A549 (cell line): ENCODE results near the gene BRICD5. TPM values are rescaled to one million over a fixed set of nuclear protein-coding genes. Genes with fewer than 3 reads are reported as not detected.

Source experiments
- ATAC-seq, 2 experiments: fragments of 200-7000 bp in 1 of 2; fragments of >200 bp in 1 of 2; cut with Nextera tagmentation in 1 of 2; cut with Tn5 transposase in 1 of 2; 3 replicates each; pipeline versions ENCODE4 v1.8.0 to v1.9.1; 2018 to 2020; ENCODE audit warnings: mild to moderate bottlenecking in 1 of 2, moderate library complexity in 1 of 2
- CTCF ChIA-PET: fragments of 300-600 bp; sonication (Branson Sonifier 250); formaldehyde crosslinking; extraction: SDS; loops from one replicate; lab custom pipeline; 2021; ENCODE audit warnings: antibody characterized with exemption, inconsistent platforms; lab: Yijun Ruan, JAX
- POLR2A ChIA-PET: fragments of 350-600 bp; formaldehyde crosslinking; extraction: SDS; loops from one replicate; lab custom pipeline; 2021; ENCODE audit warnings: antibody characterized with exemption, inconsistent platforms; lab: Yijun Ruan, JAX
- DNase-seq, 2 experiments: peaks; one replicate each; pipeline versions ENCODE4 v3.0.0 to v3.0.0-alpha.2; 2011 to 2016; ENCODE audit warnings: low read depth in 1 of 2, low spot score in 1 of 2
- FAIRE-seq: peaks from 2 replicates; lab custom pipeline; 2011; peaks lifted over from hg19 to GRCh38; lab: Jason Lieb, UNC
- H3K27ac ChIP-seq, 2 experiments: fragments of >200 bp; sonication (Bioruptor Twin); formaldehyde crosslinking; 3 replicates each; pipeline ENCODE4 v1.5.1; 2016 to 2017
- H3K4me1 ChIP-seq: fragments of >200 bp; sonication (Bioruptor Twin); formaldehyde crosslinking; 3 replicates; pipeline ENCODE4 v1.6.1; 2016
- H3K4me2 ChIP-seq: fragments of >200 bp; sonication (Bioruptor Twin); formaldehyde crosslinking; 3 replicates; pipeline ENCODE4 v1.6.1; 2016
- H3K4me3 ChIP-seq: fragments of >200 bp; sonication (Bioruptor Twin); formaldehyde crosslinking; 3 replicates; pipeline ENCODE4 v1.5.1; 2016
- H3K9me3 ChIP-seq: fragments of >200 bp; sonication (Bioruptor Twin); formaldehyde crosslinking; 3 replicates; pipeline ENCODE4 v1.6.1; 2016
- CEBPB ChIP-seq, 2 experiments: fragments of >200 bp in 1 of 2; sonication (Bioruptor Twin) in 1 of 2; formaldehyde crosslinking in 1 of 2; IDR thresholded peaks; 2 replicates each; pipeline ENCODE4 v1.6.1; 2012 to 2016
- ESRRA ChIP-seq: fragments of 150-350 bp; IDR thresholded peaks from 2 replicates; pipeline ENCODE4 v1.6.1; 2014; ENCODE audit warnings: mild to moderate bottlenecking, low read length, borderline replicate concordance
- FOSB ChIP-seq: fragments of 250-450 bp; sonication (Bioruptor Pico); IDR thresholded peaks from 2 replicates; pipeline ENCODE4 v1.5.0; 2020; ENCODE audit warnings: mild to moderate bottlenecking, moderate library complexity
- HEYL ChIP-seq: fragments of 250-450 bp; sonication (Bioruptor Pico); IDR thresholded peaks from 2 replicates; pipeline ENCODE4 v1.8.0; 2021; ENCODE audit warnings: mild to moderate bottlenecking, moderate library complexity
- HOXB13 ChIP-seq: fragments of 250-450 bp; sonication (Bioruptor Pico); IDR thresholded peaks from 2 replicates; pipeline ENCODE4 v1.5.0; 2020; ENCODE audit warnings: low read depth, mild to moderate bottlenecking, moderate library complexity
- JUN ChIP-seq, 2 experiments: fragments of >200 bp; sonication (Bioruptor Twin); formaldehyde crosslinking; IDR thresholded peaks; 2 replicates in 1 of 2; 3 replicates in 1 of 2; pipeline ENCODE4 v1.6.1; 2016 to 2017
- JUNB ChIP-seq: fragments of >200 bp; sonication (Bioruptor Twin); formaldehyde crosslinking; IDR thresholded peaks from 2 replicates; pipeline ENCODE4 v1.6.1; 2016
- KDM1A ChIP-seq: fragments of 200-600 bp; sonication (generic); IDR thresholded peaks from 2 replicates; pipeline ENCODE4 v1.6.1; 2016; ENCODE audit warnings: low read depth, mild to moderate bottlenecking
- MAFK ChIP-seq: fragments of 450-650 bp; IDR thresholded peaks from 2 replicates; pipeline ENCODE4 v1.6.1; 2014; ENCODE audit not compliant: partially characterized antibody
- NR3C1 ChIP-seq: fragments of >200 bp; sonication (Bioruptor Twin); formaldehyde crosslinking; IDR thresholded peaks from 3 replicates; pipeline ENCODE4 v1.6.1; 2017
- POLR2AphosphoS2 ChIP-seq: conservative IDR thresholded peaks from 2 replicates; pipeline ENCODE4 v1.6.1; 2012; ENCODE audit warnings: low read length, improper control_type of control experiment, inconsistent platforms
- RCOR1 ChIP-seq: fragments of 150-350 bp; IDR thresholded peaks from 2 replicates; pipeline ENCODE4 v1.6.1; 2014; ENCODE audit warnings: antibody characterized with exemption, low read length, low read depth
- RNF2 ChIP-seq: fragments of 200-600 bp; sonication (generic); IDR thresholded peaks from 2 replicates; pipeline ENCODE4 v1.6.1; 2016; ENCODE audit warnings: low read depth, mild to moderate bottlenecking, antibody characterized with exemption, moderate library complexity, borderline replicate concordance
- SMC3 ChIP-seq: fragments of >200 bp; sonication (Bioruptor Twin); formaldehyde crosslinking; IDR thresholded peaks from 3 replicates; pipeline ENCODE4 v1.6.1; 2018; ENCODE audit warnings: inconsistent platforms
- SREBF2 ChIP-seq: fragments of 450-650 bp; IDR thresholded peaks from 2 replicates; pipeline ENCODE4 v1.6.1; 2014; ENCODE audit warnings: mild to moderate bottlenecking, moderate library complexity
- TFCP2L1 ChIP-seq: fragments of 250-450 bp; sonication (Bioruptor Pico); IDR thresholded peaks from 2 replicates; pipeline ENCODE4 v1.5.0; 2021; ENCODE audit warnings: mild to moderate bottlenecking
- TP53 ChIP-seq: fragments of 250-450 bp; sonication (Bioruptor Pico); IDR thresholded peaks from 2 replicates; pipeline ENCODE4 v1.5.0; 2021; ENCODE audit warnings: mild to moderate bottlenecking, moderate library complexity
- ZFP36 ChIP-seq: fragments of 450-650 bp; IDR thresholded peaks from 2 replicates; pipeline ENCODE4 v1.6.1; 2014; ENCODE audit warnings: borderline replicate concordance; ENCODE audit not compliant: partially characterized antibody
- WGBS: methylation state at CpG from one replicate; pipeline ENCODE4 v1.1.6; 2017; ENCODE audit errors: missing lambda C conversion rate; 5-methylcytosine and 5-hydroxymethylcytosine counted together
- polyA plus RNA-seq, 4 experiments: library from polyadenylated mRNA; depleted of rRNA in 3 of 4; stranded (reverse); fragments of >200 nt; fragmentation: RNase III in 1 of 4; extraction: RNeasy Plus Mini Kit Qiagen cat#74134 plus additional on column Dnase treatment in 1 of 4; gene quantifications; 2 replicates in 3 of 4; 3 replicates in 1 of 4; pipeline ENCODE4 v1.2.3, GENCODE V29; 2011 to 2017
- TF ChIP-seq, protein P1 (sequence below): fragments of 250-450 bp; sonication (Bioruptor Pico); IDR thresholded peaks from 2 replicates; pipeline ENCODE4 v1.5.0; 2020; ENCODE audit warnings: low read depth, mild to moderate bottlenecking, moderate library complexity
- TF ChIP-seq, protein P2 (sequence below): fragments of >200 bp; sonication (Bioruptor Twin); formaldehyde crosslinking; IDR thresholded peaks from 3 replicates; pipeline ENCODE4 v1.5.1; 2016
- TF ChIP-seq, protein P3 (sequence below): fragments of >200 bp; sonication (Bioruptor Twin); formaldehyde crosslinking; IDR thresholded peaks from 3 replicates; pipeline ENCODE4 v1.6.1; 2016
- TF ChIP-seq, protein P4 (sequence below): IDR thresholded peaks from 2 replicates; pipeline ENCODE4 v1.6.1; 2012; ENCODE audit warnings: low read depth, borderline replicate concordance

BRICD5 gene
- polyA plus RNA-seq, 2 of the 4 experiments (the other 2 are of a cell fraction) = 2.0 to 9.1 TPM

DNA sequence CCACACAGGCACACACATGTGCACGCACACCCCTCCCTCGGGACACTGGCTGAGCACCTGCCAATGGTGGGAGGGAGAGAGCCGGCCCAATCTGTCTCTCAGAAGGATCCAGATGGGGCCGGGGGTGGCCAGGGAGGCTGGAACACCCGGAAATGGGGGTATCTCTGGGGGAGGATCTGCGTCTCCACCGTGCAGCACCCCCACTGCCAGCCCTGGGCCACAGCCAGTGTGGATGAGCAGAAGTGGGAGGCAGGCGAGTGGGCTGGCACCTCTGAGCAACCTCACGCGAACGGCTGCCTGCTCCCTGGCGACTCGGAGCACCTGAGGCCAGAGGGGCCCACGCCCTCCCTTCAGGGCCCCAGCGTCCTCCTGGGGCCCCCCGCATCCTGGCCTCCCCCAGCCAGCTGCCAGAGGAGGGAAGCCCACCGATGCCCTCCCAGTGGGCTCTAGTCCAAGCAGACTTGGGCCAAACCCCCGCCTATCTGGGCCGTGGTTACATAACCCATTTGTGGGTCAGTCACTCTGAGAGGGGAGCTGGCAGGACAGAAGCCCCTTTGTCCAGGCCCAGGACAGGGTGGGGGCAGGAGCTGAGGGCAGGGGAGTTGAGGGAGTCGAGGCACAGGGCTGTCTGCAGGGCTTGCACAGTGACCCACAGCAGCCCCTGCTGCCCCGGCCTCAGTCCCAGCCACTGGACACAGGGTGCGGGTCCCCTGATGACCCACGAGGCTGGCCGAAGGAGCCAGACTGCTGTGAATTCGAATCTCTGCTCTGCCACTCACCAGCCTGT, 19.8 kb downstream of the BRICD5 start:
- Histone ChIP-seq H3K4me3 (no peak overlapping the region), H3K4me1 (peaks cover 17% of the 10 kb centered on the region)
- CTCF ChIA-PET = interaction anchor here (1.1 kb wide), 1 partner anchor 310 kb away, joined by 3 read pairs; no protein-coding TSS in a partner anchor
- no peak for ATAC-seq
- TF ChIP-seq CEBPB (IDR thresholded peaks at IDR 0.05) (no peak), JUNB (no peak), ESRRA (no peak), SREBF2 (no peak), TFCP2L1 (no peak), RNF2 (no peak), KDM1A (no peak), HOXB13 (CRISPR knock-in tag) (no peak)
- TF ChIP-seq, protein P1, sequence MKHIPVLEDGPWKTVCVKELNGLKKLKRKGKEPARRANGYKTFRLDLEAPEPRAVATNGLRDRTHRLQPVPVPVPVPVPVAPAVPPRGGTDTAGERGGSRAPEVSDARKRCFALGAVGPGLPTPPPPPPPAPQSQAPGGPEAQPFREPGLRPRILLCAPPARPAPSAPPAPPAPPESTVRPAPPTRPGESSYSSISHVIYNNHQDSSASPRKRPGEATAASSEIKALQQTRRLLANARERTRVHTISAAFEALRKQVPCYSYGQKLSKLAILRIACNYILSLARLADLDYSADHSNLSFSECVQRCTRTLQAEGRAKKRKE (CRISPR knock-in tag) = no peak
- TF ChIP-seq, protein P2, sequence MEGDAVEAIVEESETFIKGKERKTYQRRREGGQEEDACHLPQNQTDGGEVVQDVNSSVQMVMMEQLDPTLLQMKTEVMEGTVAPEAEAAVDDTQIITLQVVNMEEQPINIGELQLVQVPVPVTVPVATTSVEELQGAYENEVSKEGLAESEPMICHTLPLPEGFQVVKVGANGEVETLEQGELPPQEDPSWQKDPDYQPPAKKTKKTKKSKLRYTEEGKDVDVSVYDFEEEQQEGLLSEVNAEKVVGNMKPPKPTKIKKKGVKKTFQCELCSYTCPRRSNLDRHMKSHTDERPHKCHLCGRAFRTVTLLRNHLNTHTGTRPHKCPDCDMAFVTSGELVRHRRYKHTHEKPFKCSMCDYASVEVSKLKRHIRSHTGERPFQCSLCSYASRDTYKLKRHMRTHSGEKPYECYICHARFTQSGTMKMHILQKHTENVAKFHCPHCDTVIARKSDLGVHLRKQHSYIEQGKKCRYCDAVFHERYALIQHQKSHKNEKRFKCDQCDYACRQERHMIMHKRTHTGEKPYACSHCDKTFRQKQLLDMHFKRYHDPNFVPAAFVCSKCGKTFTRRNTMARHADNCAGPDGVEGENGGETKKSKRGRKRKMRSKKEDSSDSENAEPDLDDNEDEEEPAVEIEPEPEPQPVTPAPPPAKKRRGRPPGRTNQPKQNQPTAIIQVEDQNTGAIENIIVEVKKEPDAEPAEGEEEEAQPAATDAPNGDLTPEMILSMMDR = no peak
- TF ChIP-seq, all 56 proteins: peak for 0
- POLR2A ChIA-PET = no interaction called here
- Histone ChIP-seq H3K9me3 (no peaks in the 10 kb centered on the region), H3K4me2 (no peak overlapping the region), H3K27ac (no peak overlapping the region)
- DNase-seq (no peak), FAIRE-seq (no peak)
- 72% methylated on average over 11 of the region's 25 CpGs for WGBS

DNA sequence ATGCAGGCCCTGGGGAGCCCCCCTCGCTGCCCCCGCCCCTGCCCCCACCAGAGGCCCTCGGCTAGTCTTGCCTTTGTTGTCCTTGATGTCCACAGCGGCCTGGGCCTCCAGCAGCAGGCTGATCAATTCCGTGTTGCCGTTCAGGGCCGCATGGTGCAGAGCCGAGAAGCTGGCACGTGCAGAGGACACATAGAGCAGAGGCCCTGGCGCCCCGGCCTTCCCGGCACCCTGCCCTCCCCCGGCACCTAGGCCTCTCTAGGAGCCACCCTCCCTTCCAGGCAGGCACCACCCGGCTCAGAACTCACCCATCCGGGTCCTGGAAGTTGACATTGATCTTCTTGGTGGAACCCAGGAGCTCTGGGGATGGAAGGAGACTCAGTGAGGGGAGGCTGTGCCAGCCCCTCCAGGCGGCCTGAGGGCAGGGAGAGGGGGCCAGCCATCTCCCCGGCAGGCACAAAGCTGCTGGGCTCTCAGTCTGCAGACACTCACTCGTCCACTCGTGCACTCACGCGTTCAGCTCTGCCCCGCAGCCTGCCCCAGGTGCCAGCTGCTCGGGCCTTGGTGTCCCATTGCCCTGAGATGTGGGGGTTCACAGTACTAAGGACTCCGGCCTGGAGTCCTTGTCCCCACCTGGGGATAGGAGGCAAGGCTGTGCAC, 20.5 kb downstream of the BRICD5 start:
- no peak for FAIRE-seq
- CTCF ChIA-PET = interaction anchor here (1.1 to 1.4 kb wide), 2 partner anchors 186 to 311 kb away, joined by 3 read pairs; no protein-coding TSS in a partner anchor
- no peak for TF ChIP-seq JUN (IDR thresholded peaks at IDR 0.05)
- TF ChIP-seq MAFK = no peak
- TF ChIP-seq, protein P3, sequence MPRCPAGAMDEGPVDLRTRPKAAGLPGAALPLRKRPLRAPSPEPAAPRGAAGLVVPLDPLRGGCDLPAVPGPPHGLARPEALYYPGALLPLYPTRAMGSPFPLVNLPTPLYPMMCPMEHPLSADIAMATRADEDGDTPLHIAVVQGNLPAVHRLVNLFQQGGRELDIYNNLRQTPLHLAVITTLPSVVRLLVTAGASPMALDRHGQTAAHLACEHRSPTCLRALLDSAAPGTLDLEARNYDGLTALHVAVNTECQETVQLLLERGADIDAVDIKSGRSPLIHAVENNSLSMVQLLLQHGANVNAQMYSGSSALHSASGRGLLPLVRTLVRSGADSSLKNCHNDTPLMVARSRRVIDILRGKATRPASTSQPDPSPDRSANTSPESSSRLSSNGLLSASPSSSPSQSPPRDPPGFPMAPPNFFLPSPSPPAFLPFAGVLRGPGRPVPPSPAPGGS = no peak
- TF ChIP-seq RCOR1 = no peak
- TF ChIP-seq FOSB (CRISPR knock-in tag) = no peak
- no peak for TF ChIP-seq ZFP36
- TF ChIP-seq HEYL (CRISPR knock-in tag) = no peak
- TF ChIP-seq SMC3 = no peak
- TF ChIP-seq, protein P4, sequence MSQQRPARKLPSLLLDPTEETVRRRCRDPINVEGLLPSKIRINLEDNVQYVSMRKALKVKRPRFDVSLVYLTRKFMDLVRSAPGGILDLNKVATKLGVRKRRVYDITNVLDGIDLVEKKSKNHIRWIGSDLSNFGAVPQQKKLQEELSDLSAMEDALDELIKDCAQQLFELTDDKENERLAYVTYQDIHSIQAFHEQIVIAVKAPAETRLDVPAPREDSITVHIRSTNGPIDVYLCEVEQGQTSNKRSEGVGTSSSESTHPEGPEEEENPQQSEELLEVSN = no peak
- no peak for TF ChIP-seq NR3C1
- TF ChIP-seq POLR2AphosphoS2 = no peak
- no peak for TF ChIP-seq TP53 (CRISPR knock-in tag)
- Histone ChIP-seq H3K4me1 (peaks cover 10% of the 10 kb centered on the region), H3K27ac (no peak overlapping the region), H3K4me2 (no peak overlapping the region), H3K9me3 (no peaks in the 10 kb centered on the region), H3K4me3 (no peak overlapping the region)
- no peak for DNase-seq
- no peak for ATAC-seq
- WGBS = 81% methylated on average over 14 of the region's 24 CpGs
- POLR2A ChIA-PET = interaction anchor here (0.6 kb wide), 1 partner anchor 13 kb away, joined by 5 read pairs; no protein-coding TSS in a partner anchor
